Activated naive CD4-positive, alpha-beta T cell (primary cell): ENCODE data around the gene INTS11.

Experiments used
- DNase-seq, 4 experiments: peaks; one replicate each; lab custom pipeline; 2025; lab: John Stamatoyannopoulos, UW

Gene INTS11

GRCh38 chr1:1343811-1344421 lies 19.5 kb upstream of the INTS11 start:
- no peak for DNase-seq

DNA sequence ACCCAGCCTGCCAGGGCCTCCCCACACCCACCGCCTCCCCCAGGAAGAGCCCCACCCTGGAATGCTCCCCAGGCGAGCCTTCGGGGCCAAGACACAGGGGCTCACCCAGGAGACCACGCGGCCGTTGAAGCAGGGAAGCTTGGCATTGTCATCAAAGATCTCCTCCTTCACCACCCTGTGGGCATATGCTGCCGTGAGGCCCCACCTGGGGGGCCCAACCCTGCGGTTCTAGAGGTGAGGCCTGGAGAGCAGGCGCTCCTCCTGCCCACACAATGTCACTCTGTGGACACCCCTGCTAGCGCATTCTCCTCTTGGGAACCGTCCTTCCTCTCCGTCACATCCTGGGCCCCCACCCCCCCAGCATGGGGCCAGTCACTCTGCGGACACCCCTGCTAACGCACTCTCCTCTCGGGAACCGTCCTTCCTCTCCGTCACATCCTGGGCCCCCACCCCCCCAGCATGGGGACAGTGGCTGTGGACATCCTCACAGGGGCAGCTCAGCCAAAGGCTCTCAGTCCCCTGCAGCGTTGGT lies 18.2 kb upstream of the INTS11 start:
- no peak for DNase-seq

DNA sequence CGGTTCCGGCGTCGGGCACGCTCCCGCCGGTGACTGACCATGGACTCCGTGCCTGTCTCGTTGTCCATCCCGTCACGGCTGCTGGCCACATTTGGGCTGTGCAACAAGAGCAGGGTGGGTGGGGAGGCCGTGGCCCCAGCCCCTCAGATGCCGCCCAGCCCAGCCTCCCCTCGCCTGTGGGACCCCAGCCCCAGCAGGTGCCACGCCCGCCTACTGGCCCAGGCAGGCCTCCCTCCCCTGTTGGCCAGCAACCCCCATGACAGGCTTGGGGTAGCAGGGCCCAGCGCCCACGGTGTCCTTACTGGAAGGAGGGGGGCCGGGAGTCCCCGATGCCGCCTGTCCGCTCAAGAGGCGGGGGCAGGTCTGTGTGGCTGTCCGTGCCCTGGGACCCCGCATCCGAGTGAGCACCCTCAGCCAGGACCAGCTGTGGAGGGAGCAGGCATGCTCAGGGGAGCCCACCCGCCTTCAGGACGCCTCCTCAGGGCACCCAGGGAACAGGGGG lies 17.7 kb upstream of the INTS11 start:
- no peak for DNase-seq

DNA sequence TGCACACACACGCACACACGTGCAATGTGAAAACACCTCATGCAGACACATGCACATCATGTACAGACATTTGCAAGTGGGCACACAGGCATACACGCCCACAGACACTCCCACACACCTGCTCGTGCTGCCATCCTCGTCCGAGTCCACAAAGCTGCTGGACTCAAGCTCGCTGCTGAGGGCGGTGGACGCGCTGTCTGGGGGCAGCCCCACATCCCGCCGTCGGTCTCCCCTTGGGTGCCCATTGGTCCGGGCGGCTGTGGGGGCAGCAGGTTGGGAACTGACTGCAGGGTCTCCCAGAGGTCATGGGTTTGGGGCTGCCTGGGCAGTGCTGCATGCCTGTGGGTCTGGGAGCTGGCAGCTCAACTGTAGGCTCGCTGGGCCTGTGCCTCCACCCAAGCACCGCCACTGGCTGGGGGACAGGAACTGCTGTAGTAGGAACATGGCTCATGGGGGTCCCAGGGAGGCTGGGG lies 17.1 kb upstream of the INTS11 start:
- DNase-seq: no peak

- no peak for DNase-seq
These were observed 16.5 kb upstream of the INTS11 start for GRCh38 chr1:1340791-1341548.

GRCh38 chr1:1340185-1340584 lies 15.7 kb upstream of the INTS11 start:
- DNase-seq: no peak

DNA sequence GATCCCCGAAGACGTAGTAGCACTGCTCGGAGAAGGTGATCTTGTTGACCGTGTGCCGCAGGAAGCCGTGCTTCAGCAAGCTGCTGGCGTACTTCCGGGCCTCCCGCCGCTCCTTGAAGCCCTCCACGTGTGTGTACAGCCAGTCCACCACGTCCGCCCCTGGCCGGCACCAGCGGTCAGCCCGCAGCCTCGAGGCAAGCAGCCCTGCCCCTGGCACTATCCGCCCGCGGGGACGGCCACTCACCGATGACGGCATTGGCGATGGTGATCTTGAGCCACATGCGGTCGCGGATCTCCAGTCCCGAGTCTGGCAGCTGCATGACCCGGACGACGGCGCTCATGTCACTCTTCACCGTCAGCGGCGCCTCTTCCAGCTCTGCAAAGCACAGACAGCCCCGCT lies 13.8 kb upstream of the INTS11 start:
- no peak for DNase-seq

DNA sequence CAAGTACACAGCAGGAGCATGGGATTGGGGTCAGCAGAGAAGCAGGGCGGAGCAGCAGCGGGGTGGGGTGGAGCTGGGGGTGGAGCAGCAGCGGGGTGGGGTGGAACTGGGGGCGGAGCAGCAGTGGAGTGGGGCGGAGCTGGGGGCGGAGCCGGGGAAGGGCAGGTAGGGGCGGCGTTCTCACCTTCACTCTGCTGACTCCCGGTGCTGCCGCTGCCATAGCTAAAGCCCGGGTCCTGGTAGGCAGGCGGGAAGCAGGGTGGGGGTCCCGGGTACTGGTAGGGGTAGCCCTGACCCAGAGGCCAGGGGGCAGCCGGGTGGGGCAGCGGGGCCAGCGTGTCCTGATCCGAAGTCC lies 13.3 kb upstream of the INTS11 start:
- DNase-seq: no peak

GRCh38 chr1:1336931-1337792 lies 12.7 kb upstream of the INTS11 start:
- no peak for DNase-seq

GRCh38 chr1:1336446-1336845 lies 12.0 kb upstream of the INTS11 start:
- no peak for DNase-seq

DNA sequence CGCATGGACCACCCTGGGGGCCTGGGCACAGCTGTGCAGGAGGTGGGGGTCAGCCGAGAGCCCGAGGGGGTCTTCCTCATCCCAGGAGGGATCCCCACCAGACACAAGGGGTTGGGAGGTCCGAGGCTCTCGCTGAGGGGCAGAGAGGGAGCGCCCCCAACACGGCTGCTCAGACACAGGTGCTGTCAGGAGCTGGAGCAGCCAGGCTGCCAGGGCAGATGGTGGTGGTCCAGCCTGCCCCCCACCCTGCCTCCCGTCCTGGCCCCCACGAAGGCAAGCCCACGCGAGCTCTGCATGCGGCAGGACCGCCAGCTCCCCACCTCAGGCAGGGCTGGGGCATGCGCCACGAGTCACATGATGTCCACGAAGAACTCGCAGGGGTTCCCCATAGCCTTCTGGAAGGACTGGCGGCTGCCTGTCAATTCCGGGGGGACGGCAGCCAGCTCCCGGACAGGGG lies 11.4 kb upstream of the INTS11 start:
- DNase-seq: no peak

- no peak for DNase-seq
These were observed 10.8 kb upstream of the INTS11 start for GRCh38 chr1:1335283-1335682.

DNA sequence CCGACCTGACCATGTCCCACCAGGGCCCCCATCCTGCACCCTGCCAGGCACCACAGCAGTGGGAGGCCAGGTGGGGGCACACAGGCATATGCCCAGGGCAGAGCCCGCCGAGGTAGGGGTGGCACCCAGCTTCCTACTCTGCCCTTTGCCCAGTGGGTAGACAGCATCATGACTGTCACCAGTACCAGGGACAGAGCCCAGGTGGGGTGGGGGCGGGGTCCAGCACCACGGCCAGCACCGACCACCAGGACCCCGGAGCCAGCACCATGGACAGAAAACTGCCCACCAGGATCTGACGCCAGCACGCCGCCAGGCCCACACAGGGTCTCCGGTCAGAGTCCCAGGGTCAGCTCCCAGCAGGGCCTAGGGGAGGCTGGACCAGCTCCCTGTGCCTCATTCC lies 10.4 kb upstream of the INTS11 start:
- DNase-seq: no peak

DNA sequence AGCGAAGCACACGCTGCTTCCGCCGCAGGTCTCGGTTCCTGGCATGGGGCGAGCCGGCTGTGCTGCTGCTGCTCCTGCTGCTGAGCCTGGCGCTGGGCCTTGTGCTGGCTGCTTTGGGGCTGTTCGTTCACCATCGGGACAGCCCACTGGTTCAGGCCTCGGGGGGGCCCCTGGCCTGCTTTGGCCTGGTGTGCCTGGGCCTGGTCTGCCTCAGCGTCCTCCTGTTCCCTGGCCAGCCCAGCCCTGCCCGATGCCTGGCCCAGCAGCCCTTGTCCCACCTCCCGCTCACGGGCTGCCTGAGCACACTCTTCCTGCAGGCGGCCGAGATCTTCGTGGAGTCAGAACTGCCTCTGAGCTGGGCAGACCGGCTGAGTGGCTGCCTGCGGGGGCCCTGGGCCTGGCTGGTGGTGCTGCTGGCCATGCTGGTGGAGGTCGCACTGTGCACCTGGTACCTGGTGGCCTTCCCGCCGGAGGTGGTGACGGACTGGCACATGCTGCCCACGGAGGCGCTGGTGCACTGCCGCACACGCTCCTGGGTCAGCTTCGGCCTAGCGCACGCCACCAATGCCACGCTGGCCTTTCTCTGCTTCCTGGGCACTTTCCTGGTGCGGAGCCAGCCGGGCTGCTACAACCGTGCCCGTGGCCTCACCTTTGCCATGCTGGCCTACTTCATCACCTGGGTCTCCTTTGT lies 9.2 kb upstream of the INTS11 start:
- DNase-seq: no peak

GRCh38 chr1:1332774-1333480 lies 8.5 kb upstream of the INTS11 start:
- DNase-seq: no peak

DNA sequence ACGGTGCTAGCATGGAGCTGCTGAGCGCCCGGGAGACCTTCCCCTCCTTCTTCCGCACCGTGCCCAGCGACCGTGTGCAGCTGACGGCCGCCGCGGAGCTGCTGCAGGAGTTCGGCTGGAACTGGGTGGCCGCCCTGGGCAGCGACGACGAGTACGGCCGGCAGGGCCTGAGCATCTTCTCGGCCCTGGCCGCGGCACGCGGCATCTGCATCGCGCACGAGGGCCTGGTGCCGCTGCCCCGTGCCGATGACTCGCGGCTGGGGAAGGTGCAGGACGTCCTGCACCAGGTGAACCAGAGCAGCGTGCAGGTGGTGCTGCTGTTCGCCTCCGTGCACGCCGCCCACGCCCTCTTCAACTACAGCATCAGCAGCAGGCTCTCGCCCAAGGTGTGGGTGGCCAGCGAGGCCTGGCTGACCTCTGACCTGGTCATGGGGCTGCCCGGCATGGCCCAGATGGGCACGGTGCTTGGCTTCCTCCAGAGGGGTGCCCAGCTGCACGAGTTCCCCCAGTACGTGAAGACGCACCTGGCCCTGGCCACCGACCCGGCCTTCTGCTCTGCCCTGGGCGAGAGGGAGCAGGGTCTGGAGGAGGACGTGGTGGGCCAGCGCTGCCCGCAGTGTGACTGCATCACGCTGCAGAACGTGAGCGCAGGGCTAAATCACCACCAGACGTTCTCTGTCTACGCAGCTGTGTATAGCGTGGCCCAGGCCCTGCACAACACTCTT lies 7.7 kb upstream of the INTS11 start:
- DNase-seq: no peak

DNA sequence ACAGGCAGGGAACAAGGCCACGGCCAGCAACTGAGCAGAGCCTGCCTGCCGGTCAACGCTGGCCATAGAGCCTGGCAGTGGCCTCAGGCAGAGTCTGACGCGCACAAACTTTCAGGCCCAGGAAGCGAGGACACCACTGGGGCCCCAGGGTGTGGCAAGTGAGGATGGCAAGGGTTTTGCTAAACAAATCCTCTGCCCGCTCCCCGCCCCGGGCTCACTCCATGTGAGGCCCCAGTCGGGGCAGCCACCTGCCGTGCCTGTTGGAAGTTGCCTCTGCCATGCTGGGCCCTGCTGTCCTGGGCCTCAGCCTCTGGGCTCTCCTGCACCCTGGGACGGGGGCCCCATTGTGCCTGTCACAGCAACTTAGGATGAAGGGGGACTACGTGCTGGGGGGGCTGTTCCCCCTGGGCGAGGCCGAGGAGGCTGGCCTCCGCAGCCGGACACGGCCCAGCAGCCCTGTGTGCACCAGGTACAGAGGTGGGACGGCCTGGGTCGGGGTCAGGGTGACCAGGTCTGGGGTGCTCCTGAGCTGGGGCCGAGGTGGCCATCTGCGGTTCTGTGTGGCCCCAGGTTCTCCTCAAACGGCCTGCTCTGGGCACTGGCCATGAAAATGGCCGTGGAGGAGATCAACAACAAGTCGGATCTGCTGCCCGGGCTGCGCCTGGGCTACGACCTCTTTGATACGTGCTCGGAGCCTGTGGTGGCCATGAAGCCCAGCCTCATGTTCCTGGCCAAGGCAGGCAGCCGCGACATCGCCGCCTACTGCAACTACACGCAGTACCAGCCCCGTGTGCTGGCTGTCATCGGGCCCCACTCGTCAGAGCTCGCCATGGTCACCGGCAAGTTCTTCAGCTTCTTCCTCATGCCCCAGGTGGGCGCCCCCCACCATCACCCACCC lies 6.9 kb upstream of the INTS11 start, which contains the start of gene TAS1R3:
Gene TAS1R3, plus strand, starts transcription at position 213 of the 898 bp plus-strand sequence. Its CDS starts 66 bp downstream, at position 279.
- DNase-seq: no peak

DNA sequence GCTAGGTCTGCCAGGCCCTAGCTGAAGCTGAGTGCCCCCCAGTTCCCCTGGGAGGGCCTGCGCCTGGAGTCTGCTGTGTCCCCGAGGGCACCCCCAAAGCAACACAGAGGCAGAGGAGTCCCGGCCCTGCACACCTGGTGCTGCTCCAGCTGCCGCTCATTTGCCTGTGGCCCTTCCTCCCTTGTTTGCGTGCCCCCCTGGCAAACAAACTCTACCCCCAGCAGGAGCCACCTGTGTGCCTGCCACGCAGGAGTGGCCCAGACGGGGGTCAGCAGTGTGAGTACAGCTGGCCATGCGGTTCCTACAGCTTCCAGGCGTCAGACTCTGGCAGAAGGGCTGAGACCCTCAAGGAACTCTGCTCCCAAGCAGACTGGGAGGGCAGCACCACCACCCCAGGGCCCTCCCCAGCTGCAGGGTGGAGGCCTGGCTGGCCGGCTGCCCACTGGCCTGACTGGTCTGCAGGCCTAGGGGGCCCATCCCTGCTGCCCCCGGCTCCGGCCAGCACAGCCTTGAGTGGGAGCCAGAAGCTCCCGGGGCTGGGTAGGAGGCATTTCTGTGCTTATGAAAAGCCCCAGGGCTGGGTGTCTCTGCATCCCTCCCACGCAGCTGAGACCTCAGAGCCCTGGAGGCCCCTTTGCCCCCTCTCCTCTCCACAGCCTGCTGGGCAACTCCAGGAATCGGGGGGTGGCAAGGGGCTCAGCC lies 6.1 kb upstream of the INTS11 start:
- DNase-seq: no peak
